ENCODE data around the gene DNAJB6.

The DNAJB6 gene

DNA sequence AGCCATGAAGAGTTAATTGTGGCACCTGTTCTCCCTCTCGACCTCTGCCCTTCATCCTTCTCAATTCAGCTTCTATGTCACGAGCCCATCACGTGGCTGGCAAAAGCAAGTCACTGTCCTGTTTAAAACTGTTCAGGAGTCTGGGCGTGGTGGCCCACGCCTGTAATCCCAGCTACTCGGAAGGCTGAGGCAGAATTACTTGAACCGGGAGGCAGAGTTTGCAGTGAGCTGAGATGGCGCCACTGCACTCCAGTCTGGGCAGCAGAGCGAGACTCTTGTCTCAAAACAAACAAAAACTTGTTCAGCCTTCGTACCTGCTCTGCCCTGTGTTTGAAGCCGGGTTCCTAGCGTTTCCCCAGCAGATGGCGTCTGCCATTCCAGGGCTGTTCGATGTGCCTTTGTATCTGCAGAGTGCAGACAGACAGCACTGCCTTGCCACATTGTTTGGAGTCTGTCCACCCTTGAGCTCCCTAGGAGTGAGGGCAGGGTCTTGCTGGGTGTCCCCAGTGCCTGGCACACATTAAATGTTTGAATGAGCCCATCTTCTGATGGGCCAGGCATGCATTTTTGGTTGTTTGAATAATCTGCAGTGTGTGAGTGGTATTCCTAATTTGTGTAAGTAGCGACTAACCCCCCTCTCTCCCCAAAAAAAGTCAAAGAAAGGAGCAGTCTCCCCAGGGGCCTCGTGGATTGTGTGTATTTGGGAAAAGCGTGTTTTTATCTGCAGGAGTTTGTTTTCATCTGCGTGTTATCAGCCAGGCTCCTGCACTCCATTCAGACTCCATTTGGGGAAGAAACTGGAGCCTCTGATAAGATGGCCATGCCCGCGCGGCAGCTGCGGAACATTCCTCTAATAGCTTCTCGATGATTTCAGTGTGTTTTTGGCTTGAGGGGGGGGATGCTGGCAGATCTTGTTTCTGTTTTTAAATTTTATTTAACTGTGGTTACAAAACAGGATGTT lies 61.2 kb downstream of the DNAJB6 start:
- DNase-seq: no peak

DNA sequence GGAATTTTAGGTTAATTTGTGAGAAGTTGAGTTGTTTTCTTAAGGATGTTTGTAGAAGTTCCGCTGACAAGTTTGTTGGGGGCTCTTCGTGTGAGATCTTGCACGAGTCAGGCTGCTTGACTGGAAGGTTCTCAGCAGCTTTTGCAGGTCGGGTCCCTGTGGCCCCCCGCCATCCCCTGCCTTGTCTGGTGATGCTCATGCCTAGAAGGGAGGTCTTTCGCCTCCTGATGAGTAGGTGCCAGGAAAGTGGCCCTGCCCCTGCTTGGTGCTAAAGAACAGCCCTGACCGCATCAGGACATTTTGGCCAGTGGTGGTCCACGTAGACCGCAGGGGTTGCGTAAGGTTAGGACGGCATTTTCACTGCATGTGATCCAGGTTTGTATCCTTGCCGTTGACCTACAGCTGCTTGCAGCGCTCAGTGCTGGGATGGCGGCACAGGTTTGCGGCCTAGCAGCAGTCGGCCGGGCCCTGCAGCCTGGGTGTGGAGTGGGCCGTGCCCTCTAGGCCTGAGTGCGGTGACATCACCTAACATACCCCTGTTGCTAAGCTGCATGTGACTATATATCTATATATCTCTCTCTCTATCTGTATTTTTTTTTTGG lies 62.4 kb downstream of the DNAJB6 start:
- no peak for DNase-seq

DNA sequence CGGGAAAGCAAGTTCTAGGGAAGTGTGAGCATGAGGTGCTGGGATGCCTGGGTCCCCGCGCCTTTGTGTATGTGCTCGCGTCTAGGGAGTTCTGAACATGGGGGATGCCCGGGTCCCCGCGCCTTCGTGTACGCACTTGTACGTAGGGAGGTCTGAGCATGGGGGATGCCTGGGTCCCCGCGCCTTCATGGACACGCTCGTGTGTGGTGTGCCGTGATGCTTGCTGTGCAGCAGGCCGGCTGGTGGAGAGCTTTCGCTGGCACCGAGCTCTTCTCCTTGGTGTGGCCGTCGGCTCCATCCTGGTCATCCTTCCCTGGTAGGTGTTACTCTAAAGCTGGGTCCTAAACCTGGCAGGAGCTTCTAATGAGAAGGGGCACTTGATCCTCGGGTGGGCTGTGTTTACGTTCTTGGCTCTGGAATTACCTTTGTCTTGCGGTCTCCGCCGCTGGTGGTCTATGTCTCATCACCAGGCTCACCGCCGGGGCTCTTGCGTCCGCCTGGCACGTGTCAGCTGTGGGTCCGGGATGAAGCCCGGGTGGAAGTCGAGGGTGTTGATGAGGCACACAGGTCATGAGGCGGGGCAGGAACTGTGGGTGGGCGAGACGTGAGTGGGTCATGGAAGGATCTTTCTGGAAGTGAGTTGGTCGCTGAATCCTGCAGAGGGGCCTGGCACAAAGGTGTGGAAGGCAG lies 63.5 kb downstream of the DNAJB6 start:
- no peak for DNase-seq

DNA sequence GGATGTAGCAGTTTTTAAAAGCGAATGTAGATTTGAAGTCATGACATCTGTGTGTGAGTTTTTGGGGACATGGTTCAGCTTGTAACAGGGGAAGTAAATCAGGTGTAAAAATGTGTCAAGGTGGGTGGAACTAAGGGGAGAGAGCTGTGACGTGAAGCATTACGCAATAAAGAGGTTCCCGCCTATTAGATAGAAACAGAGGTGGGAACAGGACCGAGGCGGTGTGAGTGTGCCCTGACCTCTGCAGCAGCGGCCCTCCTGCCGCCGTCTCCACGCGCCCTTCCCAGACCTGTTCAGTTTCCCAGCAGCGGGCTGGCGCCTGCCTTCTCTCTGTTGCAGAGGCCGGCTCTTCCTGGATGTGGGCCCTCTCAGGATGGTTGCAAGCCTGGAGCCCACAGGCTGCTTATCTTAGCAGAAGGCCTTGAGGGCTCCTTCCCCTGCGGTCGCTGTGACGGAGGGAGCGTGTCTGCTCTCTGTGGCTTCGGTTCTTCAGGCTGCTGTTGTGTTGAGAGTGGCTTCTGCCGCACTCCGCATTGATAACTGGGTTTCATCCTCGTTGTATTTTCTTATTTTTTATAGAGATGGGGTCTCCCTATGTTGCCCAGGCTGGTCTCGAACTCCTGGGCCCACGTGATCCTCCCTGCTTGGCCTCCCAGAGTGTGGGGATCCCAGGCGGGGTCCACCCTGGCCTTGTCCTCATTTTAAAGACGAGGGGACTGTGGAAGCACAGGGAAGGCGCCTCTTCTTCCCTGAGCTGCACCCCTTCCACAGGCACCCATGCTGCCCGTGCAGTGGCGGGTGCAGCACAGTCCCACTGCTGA lies 65.0 kb downstream of the DNAJB6 start:
- DNase-seq: no peak

DNA sequence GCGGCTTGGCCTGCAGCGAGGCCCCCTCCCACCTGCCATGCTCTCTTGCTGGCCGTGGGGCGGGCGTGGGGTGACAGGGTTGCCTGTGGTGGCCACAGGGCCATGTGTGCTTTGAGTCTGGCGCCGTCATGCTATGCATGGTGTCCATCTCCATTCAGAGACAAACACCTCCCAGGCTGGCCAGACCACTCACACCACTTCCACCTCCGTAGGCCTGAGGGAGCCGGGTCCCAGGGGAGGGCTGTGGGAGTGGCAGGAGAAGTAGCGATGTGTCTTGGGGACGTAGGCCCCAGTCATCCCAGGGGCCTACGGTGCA lies 65.5 kb downstream of the DNAJB6 start:
- no peak for DNase-seq

DNA sequence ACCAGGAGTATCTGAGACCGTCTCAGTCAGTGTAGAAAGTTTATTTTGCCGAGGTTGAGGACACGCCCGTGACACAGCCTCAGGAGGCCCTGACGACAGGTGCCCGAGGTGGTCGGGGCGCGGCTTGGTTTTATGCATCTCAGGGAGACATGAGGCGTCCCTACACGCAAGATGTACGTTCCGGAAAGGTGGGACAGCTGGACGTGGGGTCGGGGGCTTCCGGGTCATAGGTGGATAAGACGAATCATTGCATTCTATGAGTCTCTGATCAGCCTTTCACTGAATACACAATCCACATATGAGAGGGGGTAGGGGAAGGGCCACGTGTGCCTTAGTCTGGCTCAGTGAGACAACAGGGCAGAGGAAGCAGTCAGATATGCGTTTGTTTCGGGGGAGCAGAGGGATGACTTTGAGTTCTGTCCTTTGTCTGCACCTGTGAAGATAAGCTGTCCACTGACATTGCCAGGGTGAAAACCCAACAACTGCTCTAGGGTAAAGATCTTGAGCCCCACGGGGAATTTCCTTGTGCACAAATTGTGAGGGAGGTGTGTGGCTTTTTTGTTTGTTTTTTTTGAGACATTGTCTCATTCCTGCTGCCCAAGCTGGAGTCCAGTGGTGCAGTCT lies 66.2 kb downstream of the DNAJB6 start:
- DNase-seq: no peak

DNA sequence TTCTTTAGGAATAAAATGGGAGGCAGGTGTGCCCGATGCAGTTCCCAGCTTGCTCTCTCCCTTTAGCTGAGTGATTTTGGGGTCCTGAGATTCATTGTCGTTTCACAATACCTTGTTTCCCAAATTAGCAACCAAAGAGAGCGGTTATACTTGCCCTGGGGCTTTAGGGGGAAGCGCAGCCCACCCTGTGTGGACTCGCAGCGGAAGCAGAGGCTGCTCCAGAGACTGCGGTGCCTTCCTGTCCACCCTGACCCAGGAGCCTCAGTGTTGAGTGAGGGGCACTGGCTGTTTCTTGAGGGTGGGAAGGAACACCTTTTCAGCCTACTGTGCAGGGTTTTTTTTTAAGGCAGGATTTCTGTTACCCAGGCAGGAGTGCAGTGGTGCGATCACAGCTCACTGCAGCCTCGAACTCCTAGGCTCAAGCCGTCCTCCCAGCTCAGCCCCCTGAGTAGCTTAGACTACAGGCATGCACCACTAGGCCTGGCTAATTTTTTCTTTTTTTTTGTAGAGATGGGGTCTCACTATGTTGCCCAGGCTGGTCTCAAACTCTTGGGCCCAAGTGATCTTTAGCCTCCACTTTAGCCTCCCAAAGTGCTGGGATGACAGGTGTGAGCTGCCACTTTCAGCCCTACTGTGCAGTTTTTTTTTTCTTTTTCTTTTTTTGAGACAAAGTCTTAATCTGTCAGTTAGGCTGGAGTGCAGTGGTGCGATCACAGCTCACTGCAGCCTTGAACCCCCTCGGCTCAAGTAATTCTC lies 67.0 kb downstream of the DNAJB6 start:
- DNase-seq: no peak

DNA sequence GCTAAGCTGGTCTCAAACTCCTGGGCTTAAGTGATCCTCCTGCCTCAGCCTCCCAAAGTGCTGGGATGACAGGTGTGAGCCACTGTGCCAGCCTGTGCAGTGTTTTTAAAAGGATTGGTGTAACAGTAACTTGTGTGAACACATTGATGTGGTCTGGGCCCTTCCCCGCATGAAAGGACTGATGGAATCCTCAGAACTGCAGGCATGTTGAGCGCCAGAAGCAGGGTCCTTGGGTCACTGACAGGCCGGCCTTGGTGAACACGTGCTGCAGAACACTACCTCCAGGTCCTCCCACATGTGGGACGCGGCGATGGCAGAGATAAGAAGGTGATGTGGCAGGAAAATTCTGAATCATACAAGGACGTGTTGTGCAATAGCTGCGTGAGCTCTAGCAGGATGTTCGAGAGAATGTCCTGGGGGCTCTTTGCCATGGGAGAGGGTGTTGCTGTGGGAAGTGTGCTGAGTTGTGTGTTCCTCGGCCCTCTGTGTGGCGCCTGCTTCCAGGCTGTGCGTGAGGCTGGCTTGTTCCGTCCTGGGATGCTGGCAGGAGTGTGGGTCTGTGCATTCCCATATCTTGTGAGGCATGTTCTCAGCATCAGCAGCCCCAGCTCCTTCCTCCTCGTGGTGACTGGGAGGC lies 68.2 kb downstream of the DNAJB6 start:
- peak; percentile 33 for DNase-seq

DNA sequence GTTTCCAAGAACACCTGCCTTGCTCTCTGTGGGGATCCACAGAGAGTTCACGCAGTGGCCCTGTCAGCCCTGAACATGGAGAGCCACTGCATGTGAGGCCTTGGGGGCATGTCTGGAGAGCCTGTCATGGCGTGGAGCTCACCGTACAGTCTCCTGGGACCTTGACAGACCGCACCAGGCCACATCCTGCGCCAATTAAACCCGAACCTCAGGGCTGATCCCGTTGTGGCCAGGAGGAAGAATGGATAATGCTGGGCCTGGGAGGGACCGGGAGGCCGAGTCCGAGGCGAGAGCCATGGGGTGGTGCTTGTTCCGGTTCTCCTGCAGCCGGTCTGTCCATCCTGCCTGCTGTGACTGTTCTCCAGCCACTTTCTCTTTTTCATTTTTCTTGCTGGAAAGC lies 68.7 kb downstream of the DNAJB6 start:
- DNase-seq: no peak

DNA sequence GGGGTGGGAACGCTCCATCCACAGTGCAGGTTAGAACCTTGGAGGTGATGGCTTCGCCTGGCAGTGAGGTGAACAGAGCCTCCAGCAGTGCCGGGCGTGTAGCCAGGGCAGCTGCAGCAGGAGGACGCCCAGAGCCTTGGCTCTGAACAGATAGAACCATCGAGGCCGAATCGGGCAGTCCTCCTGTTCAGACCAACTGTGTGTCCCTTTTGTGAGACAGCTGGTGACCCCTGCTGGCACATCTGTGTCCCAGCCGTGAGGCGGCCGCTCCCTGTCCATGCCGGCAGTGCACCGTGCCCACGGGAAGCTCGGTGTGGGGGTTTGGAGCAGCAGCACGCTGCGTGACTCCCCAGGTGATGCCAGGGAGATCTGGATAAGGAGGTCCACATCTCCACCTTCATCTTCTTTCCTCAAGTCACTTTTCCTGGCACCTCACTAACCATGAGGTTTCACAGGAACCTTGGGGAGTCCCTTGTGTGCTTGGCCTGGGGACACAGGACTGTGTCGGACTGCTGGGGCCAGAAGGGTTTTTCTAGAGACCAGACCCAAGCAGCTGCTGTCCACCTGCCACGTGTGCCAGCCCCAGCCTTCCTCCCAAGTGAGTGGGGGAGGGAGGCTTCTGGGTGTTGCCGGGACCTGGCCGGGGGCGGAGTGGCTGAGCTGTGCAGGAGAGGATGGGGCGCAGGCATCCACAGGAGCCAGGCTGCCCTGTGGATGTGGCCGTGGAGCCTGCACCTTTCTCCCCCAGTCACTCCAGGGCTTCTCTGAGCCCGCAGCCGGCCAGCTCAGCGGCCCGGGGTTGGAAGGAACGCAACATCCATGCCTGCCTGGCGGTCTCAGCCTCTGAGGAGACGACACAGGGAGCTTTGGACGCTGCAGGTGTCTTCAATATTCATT lies 69.4 kb downstream of the DNAJB6 start:
- no peak for DNase-seq

DNA sequence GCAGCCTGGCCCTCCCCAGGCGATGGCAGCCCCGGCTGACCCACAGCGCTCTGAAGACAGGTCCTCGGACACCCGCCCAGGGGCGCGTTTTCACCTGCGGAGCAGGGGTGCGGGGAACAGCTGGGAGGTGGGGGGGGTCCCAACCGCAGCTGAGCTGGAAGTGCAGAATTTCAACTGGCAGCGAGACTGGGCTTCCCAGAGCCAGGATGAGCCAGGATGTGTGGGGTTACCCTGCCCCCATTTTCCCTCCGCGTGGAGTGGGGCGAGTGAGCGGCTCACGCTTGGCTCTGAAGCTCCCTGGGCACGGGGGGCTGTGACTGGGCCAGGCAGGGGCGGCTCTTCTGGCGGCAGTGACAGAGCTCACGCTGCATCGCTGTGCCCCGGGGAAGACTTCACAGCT lies 70.2 kb downstream of the DNAJB6 start:
- DNase-seq: no peak

DNA sequence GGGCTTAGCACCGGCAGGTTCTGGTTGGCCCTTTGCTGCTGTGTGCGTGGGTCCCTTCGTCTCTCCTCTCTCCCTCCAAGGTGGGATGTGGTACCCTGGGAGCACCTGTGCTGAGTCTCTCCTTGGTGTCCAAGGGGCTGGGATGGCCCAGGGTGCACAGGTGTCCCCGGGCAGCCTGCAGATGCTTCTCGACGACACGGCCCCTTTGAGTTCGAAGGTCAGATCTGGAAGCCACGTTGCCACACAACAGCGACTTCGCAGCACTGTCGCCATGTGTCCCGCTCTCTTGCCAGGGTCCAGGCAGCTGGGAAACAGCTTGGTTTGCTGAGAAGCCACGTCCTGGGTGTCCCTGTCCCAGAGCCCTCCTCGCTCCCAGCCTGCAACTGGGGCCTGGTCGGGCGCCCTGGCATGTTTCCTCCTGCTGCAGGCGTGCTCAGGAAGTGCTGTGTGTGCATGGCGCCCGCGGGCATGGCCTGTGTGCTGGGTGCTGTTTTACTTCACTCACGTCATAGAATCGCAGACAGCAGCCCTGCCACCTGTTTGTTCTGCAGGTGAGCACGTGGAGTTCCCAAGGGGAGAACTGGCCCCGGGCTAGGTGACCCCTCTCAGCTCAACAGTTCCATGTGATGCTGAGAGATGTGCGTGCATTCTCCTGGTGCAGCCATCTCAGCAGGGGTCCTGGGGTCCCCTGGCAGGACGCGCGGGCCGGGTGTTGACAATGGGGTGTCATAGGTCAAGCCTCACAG lies 70.9 kb downstream of the DNAJB6 start:
- DNase-seq: no peak

DNA sequence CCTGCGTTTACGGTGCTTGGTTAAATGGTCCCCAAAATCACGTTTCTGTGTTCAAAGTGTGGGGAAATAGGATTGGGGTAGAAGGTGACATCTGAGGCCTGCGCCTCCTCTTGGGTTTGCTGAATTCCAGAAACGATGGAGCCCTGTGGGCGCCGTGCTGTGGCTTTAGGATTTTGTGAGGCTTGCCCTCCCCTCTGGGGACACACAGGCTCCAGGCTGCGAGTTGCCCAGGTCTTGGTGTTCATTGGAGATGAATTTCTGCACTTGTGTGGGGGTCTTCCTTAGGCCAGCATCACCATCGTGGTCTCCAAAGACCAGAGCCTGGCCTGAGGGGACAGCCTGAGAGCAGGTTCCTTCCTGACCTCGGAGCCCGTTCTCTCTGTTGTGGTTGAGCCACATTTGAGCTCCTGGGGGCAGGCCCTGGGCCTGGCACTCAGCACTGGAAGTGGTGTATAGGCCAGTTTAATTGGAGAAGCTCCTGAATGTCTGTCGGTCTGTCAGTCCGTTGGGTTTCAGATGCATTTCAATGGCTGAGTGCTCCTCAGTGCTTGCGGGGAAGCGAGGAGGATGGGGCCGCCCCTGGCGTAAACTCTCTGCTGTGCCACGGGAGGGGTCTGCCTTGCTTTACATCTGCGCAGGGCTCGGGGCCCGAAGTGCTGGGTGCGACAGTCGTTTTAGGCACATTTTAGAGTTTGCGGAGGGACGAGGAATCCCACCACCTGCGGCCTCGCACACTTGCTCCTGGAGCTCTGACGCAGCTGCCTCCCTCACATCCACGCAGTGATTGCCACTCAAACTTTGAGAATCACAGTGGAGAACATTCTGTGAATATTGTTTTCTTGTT lies 71.7 kb downstream of the DNAJB6 start:
- no peak for DNase-seq

DNA sequence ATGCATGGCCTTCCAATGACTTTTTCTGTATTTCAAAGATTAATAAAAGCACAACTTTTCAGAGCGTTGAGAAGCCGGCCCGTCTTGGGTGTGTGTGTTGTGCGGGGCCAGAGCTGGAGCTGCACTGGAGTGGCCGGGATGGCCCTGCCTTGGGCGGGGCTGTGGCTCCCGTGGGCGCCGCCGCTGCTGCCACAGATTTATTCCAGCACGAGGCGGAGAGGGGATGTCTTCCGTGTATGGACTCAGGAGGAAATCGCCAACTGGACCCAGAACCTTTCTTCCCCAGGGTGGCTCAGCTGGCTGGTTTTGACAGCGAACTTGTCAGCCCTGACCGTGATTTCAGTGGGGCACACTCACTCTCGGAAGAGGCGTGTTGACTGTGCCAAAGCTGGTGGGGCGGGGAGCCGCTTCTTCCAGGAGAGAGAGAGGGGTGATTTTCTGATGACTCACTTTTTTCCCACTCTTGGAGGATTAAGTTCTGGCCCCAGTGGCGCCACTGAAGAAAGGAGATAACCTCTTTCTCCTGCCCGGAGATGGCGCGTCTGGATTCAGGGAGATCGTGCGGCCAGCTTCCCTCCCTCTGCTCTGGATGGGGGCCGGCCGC lies 72.4 kb downstream of the DNAJB6 start:
- DNase-seq: no peak

DNA sequence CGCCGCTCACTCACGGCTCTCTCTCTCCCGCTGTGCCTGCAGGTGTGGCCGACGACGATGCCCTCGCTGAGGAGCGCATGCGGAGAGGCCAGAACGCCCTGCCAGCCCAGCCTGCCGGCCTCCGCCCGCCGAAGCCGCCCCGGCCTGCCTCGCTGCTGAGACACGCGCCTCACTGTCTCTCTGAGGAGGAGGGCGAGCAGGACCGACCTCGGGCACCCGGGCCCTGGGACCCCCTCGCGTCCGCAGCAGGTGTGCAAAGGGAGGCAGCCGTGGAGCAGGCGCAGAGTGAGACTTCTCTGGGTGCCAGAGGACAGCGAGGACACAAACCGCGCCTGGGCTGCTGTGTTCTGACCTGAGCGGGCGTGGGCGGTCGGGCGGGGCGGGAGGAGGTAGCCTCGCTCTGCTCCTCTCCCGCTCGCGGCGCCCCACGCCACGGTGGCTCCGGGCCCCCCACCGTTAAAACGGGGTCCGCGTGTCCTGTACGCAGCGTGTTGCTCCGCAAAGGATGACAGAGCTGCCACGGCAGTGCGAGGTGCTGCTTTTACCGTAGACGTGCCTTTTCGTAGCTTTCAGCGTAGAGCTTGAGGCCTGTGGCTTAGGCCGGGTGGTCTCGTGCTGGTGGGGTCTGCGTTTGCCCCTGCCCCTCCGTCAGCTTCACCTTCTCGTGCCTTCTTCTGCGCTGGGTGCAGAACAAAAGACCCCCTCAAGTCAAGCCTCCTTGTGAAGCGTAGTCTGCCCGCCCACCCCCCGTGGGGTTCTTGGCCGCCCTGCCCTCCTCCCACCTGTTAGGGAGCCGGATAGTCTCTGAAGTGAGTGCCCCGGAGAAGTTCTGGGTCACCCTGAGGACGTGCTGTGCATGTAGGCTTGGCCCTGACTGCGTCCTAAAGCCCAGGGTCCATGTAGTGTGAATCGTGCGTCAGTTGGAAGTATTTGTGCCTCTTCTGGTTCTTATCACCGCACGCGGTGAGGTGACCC lies 73.2 kb downstream of the DNAJB6 start:
- DNase-seq: no peak

DNA sequence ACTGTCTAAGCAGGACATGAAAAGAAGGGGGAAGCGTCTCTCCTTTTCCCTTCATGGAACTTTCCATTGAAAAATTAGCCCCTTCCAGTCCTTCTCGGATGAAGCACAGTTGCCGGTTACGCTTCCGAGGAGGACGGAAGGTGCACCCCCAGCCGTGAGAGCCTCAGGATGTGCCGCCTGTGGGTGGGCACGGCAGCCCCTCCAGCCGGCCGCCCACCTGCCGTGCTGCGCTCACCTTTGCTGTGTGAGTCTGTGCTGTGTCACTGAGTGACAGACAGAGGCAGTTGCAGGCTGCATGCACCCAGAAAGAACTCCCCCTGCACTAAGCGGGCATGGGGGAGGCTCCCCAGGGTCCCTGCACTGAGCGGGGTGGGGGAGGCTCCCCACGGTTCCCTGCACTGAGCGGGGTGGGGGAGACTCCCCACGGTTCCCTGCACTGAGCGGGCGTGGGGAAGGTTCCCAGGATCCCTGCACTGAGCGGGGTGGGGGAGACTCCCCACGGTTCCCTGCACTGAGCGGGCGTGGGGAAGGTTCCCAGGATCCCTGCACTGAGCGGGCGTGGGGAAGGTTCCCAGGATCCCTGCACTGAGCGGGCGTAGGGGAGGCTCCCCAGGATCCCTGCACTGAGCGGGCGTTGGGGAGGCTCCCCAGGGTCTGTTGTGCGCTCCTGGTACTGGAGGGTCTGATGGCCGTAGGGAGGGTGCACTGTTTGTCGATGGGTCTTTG lies 74.2 kb downstream of the DNAJB6 start:
- DNase-seq: no peak

All from stimulated activated naive CD4-positive, alpha-beta T cell treated with Interleukin-2 at 50 U/mL for 16 hours (primary cell).